Vagina (tissue), 2 donors: Measurements from ENCODE around the gene TPCN2.

Experiments
- POLR2A ChIP-seq, 2 donors: fragments of 450-650 bp; IDR thresholded peaks; one replicate each; pipeline ENCODE4 v1.6.1; 2017; ENCODE audit warnings: antibody characterized with exemption in 2 of 2, mild to moderate bottlenecking in 2 of 2, moderate library complexity in 2 of 2
- TF ChIP-seq, protein P1 (sequence below), 3 experiments: fragments of 450-650 bp in 2 of 3; fragments of 200-600 bp in 1 of 3; sonication (generic) in 1 of 3; IDR thresholded peaks; one replicate each; pipeline ENCODE4 v1.5.1; 2017 to 2019; ENCODE audit warnings: antibody characterized with exemption in 3 of 3, mild to moderate bottlenecking in 2 of 3, moderate library complexity in 2 of 3

DNA sequence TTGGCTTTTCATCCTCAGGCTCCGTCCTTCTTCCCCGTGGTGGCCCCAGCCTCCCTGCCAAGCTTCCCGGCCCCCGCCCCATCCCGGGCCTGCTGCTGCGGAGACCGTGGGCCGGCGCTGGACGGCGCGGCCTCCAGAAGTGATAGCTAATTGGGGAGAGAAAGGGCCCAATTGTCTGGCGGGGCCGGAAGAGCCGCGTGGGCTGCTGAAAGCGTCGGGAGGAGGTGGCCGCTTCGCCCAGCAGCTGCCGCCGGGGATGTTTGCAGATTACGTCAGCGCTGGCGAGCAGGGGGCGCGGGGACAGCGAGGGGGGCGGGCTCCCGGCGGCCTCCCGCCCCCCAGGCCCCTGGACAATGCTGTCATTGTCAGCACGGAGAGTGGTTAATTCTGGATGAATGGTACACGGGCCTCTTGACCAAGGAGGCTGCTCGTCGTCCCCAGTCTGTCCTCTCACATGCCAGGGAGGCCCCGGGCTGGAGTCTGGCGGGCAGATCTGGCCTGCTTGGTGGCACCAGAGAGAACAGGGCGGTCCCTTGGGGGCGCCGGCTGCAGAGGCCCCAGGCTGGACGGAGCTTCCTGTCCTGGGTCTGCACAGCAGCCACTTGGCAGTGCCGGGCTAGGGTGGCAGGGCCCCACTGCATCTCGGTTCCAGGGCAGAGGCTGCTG lies 108.6 kb downstream of the TPCN2 start:
- TF ChIP-seq, protein P1, sequence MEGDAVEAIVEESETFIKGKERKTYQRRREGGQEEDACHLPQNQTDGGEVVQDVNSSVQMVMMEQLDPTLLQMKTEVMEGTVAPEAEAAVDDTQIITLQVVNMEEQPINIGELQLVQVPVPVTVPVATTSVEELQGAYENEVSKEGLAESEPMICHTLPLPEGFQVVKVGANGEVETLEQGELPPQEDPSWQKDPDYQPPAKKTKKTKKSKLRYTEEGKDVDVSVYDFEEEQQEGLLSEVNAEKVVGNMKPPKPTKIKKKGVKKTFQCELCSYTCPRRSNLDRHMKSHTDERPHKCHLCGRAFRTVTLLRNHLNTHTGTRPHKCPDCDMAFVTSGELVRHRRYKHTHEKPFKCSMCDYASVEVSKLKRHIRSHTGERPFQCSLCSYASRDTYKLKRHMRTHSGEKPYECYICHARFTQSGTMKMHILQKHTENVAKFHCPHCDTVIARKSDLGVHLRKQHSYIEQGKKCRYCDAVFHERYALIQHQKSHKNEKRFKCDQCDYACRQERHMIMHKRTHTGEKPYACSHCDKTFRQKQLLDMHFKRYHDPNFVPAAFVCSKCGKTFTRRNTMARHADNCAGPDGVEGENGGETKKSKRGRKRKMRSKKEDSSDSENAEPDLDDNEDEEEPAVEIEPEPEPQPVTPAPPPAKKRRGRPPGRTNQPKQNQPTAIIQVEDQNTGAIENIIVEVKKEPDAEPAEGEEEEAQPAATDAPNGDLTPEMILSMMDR (IDR thresholded peaks at IDR 0.05): no peak
- TF ChIP-seq POLR2A (IDR thresholded peaks at IDR 0.05): no peak
